OCI-M2 (cell line): ENCODE results near the gene BRD3.

Source experiments
- DNase-seq: peaks from one replicate; lab custom pipeline; 2025; ENCODE audit not compliant: unreplicated experiment; lab: John Stamatoyannopoulos, UW

BRD3 gene

GRCh38 chr9:134024828-134025605 lies 42.8 kb downstream of the BRD3 start, which contains the start of gene BRD3OS:
BRD3OS (plus strand) TSS chr9:134025481; CDS start chr9:134026748, 1,267 bp downstream.
- DNase-seq, result peak; percentile 40

- DNase-seq, result no peak
These were observed 43.5 kb downstream of the BRD3 start for GRCh38 chr9:134024214-134024792.

- no peak for DNase-seq
These were observed 52.9 kb downstream of the BRD3 start for GRCh38 chr9:134014946-134015345.

GRCh38 chr9:134011401-134011800 lies 56.4 kb downstream of the BRD3 start:
- no peak for DNase-seq

GRCh38 chr9:134010310-134011173 lies 57.3 kb downstream of the BRD3 start:
- DNase-seq, result no peak

- DNase-seq, result no peak
These were observed 60.3 kb downstream of the BRD3 start for GRCh38 chr9:134007571-134007970.

- no peak for DNase-seq
These were observed 60.7 kb downstream of the BRD3 start for GRCh38 chr9:134007150-134007549.

- DNase-seq, result no peak
These were observed 62.4 kb downstream of the BRD3 start for GRCh38 chr9:134005381-134005780.

GRCh38 chr9:134004881-134005280 lies 62.9 kb downstream of the BRD3 start:
- no peak for DNase-seq

GRCh38 chr9:134004131-134004873 lies 63.5 kb downstream of the BRD3 start:
- no peak for DNase-seq

- no peak for DNase-seq
These were observed 64.6 kb downstream of the BRD3 start for GRCh38 chr9:134003237-134003636.

- DNase-seq, result no peak
These were observed 65.0 kb downstream of the BRD3 start for GRCh38 chr9:134002796-134003195.

GRCh38 chr9:133999851-134000265 lies 68.0 kb downstream of the BRD3 start:
- DNase-seq, result no peak

GRCh38 chr9:133998915-133999595 lies 68.8 kb downstream of the BRD3 start:
- no peak for DNase-seq

- DNase-seq, result no peak
These were observed 70.2 kb downstream of the BRD3 start for GRCh38 chr9:133997584-133997983.

GRCh38 chr9:133996531-133997520 lies 71.0 kb downstream of the BRD3 start:
- DNase-seq, result no peak

GRCh38 chr9:133995012-133995896 lies 72.6 kb downstream of the BRD3 start:
- no peak for DNase-seq

- DNase-seq, result peak; percentile 32
These were observed 73.3 kb downstream of the BRD3 start for GRCh38 chr9:133994353-133995011.
